Lower leg skin (tissue), 4 donors: Measurements from ENCODE around the gene PMFBP1. TPM values are rescaled to one million over a fixed set of nuclear protein-coding genes. Genes with fewer than 3 reads are reported as not detected.

Source experiments
- DNase-seq, 2 donors: peaks; one replicate each; pipeline ENCODE4 v3.0.0-alpha.2; 2019; ENCODE audit warnings: low spot score in 2 of 2
- H3K4me3 ChIP-seq: fragments of 200-600 bp; sonication (generic); 2 replicates; pipeline ENCODE4 v1.5.1; 2017; ENCODE audit warnings: mild to moderate bottlenecking, low read depth; ENCODE audit not compliant: poor library complexity, severe bottlenecking
- CTCF ChIP-seq, 3 donors: fragments of 450-650 bp; IDR thresholded peaks; one replicate each; pipeline ENCODE4 v1.5.1; 2016; ENCODE audit warnings: antibody characterized with exemption in 3 of 3, mild to moderate bottlenecking in 3 of 3, moderate library complexity in 2 of 3
- POLR2A ChIP-seq, 2 donors: fragments of 450-650 bp; IDR thresholded peaks; one replicate each; pipeline ENCODE4 v1.6.1; 2016 to 2017; ENCODE audit warnings: antibody characterized with exemption in 2 of 2, mild to moderate bottlenecking in 1 of 2, moderate library complexity in 1 of 2
- WGBS, 2 donors: methylation state at CpG; one replicate each; pipeline ENCODE4 v1.1.5; 2018; 5-methylcytosine and 5-hydroxymethylcytosine counted together
- intact Hi-C: fragments of 100-400 bp; cut with DNase I; formaldehyde crosslinking; loops from one replicate; pipeline ENCODE4 v1.15.0; 2023; ENCODE audit warnings: low total_unique reads
- total RNA-seq, 4 donors: library from RNA; depleted of rRNA; stranded (reverse); fragments of >200 nt; gene quantifications; one replicate each; pipeline ENCODE4 v1.1.0, GENCODE V29; 2016

The PMFBP1 gene
- total RNA-seq, 4 donors from 2014 or later = 0.17 to 2.9 (median 1.0) TPM

GRCh38 chr16:72197545-72197944 lies 25.6 kb upstream of the PMFBP1 start:
- 78 to 84% methylated on average over 4 of the region's 4 CpGs for WGBS, 2 donors
- TF ChIP-seq CTCF (IDR thresholded peaks at IDR 0.05) (no peak), POLR2A (IDR thresholded peaks at IDR 0.05) (no peak)
- intact Hi-C loops = no loop called here
- no peak overlapping the region for H3K4me3 ChIP-seq
- DNase-seq = peak in 1 of 2 donors; percentile 62

GRCh38 chr16:72195609-72196008 lies 23.7 kb upstream of the PMFBP1 start:
- no peak for TF ChIP-seq CTCF (IDR thresholded peaks at IDR 0.05)
- TF ChIP-seq POLR2A (IDR thresholded peaks at IDR 0.05) = no peak
- no peak overlapping the region for H3K4me3 ChIP-seq
- intact Hi-C loops = no loop called here
- DNase-seq = no peak
- WGBS, 2 donors = 77 to 78% methylated on average over 4 of the region's 4 CpGs

GRCh38 chr16:72191551-72191950 lies 19.6 kb upstream of the PMFBP1 start:
- DNase-seq = no peak
- intact Hi-C loops = no loop called here
- no peak for TF ChIP-seq CTCF (IDR thresholded peaks at IDR 0.05)
- TF ChIP-seq POLR2A (IDR thresholded peaks at IDR 0.05) = no peak
- H3K4me3 ChIP-seq = no peak overlapping the region
- WGBS, 2 donors = 50 to 63% methylated on average over 3 of the region's 3 CpGs

GRCh38 chr16:72189865-72190371 lies 18.0 kb upstream of the PMFBP1 start:
- 56 to 65% methylated on average over 6 of the region's 6 CpGs for WGBS, 2 donors
- no peak overlapping the region for H3K4me3 ChIP-seq
- no peak for DNase-seq
- TF ChIP-seq POLR2A (IDR thresholded peaks at IDR 0.05) (no peak), CTCF (IDR thresholded peaks at IDR 0.05) (no peak)
- intact Hi-C loops = no loop called here

GRCh38 chr16:72188541-72188940 lies 16.6 kb upstream of the PMFBP1 start:
- WGBS, 2 donors = 95 to 99% methylated on average over 4 of the region's 4 CpGs
- TF ChIP-seq POLR2A (IDR thresholded peaks at IDR 0.05) = no peak
- TF ChIP-seq CTCF (IDR thresholded peaks at IDR 0.05) = no peak
- no peak for DNase-seq
- intact Hi-C loops = no loop called here
- H3K4me3 ChIP-seq = no peak overlapping the region

- TF ChIP-seq CTCF (IDR thresholded peaks at IDR 0.05) (no peak), POLR2A (IDR thresholded peaks at IDR 0.05) (no peak)
- intact Hi-C loops = no loop called here
- no peak overlapping the region for H3K4me3 ChIP-seq
- WGBS, 2 donors = 64 to 70% methylated on average over 6 of the region's 6 CpGs
- DNase-seq = no peak
These were observed 15.6 kb upstream of the PMFBP1 start for GRCh38 chr16:72187551-72187950.
